Right atrium auricular region (tissue), 2 donors: ENCODE measurements around the gene SEPSECS. TPM values are rescaled to one million over a fixed set of nuclear protein-coding genes. Genes with fewer than 3 reads are reported as not detected.
A peak's percentile ranks its signal among the peaks of the same experiment; 100 is the strongest.

ENCODE experiments used
- DNase-seq: peaks from one replicate; pipeline ENCODE4 v3.0.0-alpha.2; 2019; ENCODE audit warnings: low spot score
- H3K27ac ChIP-seq, 2 donors: fragments of 200-600 bp; sonication (generic); 1 replicate in 1 of 2; 2 replicates in 1 of 2; pipeline ENCODE4 v1.5.1; 2016 to 2019
- H3K27me3 ChIP-seq, 2 donors: fragments of 200-600 bp; sonication (generic); one replicate each; pipeline versions ENCODE4 v1.5.1 to v1.6.0; 2017 to 2019
- H3K36me3 ChIP-seq: fragments of 200-600 bp; sonication (generic); one replicate; pipeline ENCODE4 v1.5.1; 2016
- H3K4me1 ChIP-seq, 2 donors: fragments of 200-600 bp; sonication (generic); one replicate each; pipeline versions ENCODE4 v1.5.1 to v1.6.0; 2017 to 2019
- H3K4me3 ChIP-seq, 2 donors: fragments of 200-600 bp; sonication (generic); 1 replicate in 1 of 2; 2 replicates in 1 of 2; pipeline ENCODE4 v1.5.1; 2017 to 2019; ENCODE audit warnings: mild to moderate bottlenecking in 1 of 2, moderate library complexity in 1 of 2
- H3K9me3 ChIP-seq, 2 donors: fragments of 200-600 bp; sonication (generic); one replicate each; pipeline ENCODE4 v1.5.1; 2019
- total RNA-seq, 2 donors: library from RNA; depleted of rRNA; stranded (reverse); fragments of >200 nt; gene quantifications; one replicate each; pipeline ENCODE4 v1.1.0, GENCODE V29; 2016
- TF ChIP-seq, protein P1 (sequence below), 2 donors: fragments of 200-600 bp; sonication (generic); IDR thresholded peaks; one replicate each; pipeline ENCODE4 v1.5.1; 2019; ENCODE audit warnings: antibody characterized with exemption in 2 of 2

SEPSECS gene
- 1 to 10 TPM; 2.4 to 3.9 TPM for total RNA-seq

DNA sequence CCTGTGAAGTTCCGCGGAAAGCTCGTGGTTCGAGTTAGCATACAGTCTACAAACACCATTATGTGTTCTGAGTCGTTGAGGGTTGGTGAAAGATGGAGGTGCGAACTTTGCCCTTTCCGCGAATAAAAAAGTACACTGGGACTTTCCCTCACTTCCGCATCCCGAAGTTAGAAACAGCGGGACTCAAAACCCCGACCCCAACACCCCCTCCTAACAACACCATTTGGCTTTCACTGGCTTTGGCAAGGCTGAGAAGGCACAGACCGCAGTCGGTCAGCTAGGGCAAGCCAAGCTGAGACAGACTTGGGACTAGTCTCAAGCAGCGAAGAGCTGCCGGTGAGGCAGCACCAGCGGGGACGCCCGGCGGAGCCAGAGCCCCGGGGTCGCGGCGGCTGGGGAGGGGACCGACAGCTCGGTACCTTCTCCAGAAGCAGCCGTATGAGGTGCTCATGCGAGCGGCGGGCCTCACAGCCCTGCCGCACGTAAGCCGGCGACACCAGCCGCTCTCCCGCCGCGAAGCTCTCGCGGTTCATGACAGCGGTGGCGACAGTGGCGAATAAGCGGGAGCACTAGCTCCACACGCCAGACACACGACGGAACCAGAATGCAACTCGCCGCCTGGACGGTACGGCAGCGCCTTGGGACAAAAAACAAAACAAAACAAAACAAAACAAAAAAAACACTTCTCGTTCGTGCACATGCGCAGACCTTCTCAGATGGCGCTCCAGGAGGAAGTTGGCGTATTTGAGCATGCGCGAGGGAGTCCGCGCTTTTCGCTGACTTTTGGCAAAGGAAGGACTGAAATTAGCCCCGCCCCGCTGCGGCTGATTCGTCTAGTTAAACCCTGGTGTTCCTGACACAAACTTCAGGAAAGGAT is at the start of gene SEPSECS:
SEPSECS (minus strand) TSS at position 613 of the 877 bp plus-strand sequence; CDS start at position 533, 80 bp downstream.
- Histone ChIP-seq H3K27ac (peak within 1 kb of the TSS; percentile 93 to 97), H3K4me1 (peaks cover 0 to 20% of the 10 kb centered on the region in 2 donors), H3K27me3 (no peaks in the 10 kb centered on the region), H3K36me3 (no peaks in the 10 kb centered on the region), H3K9me3 (no peaks in the 10 kb centered on the region), H3K4me3 (peak within 1 kb of the TSS; percentile 75 to 82)
- TF ChIP-seq, protein P1, sequence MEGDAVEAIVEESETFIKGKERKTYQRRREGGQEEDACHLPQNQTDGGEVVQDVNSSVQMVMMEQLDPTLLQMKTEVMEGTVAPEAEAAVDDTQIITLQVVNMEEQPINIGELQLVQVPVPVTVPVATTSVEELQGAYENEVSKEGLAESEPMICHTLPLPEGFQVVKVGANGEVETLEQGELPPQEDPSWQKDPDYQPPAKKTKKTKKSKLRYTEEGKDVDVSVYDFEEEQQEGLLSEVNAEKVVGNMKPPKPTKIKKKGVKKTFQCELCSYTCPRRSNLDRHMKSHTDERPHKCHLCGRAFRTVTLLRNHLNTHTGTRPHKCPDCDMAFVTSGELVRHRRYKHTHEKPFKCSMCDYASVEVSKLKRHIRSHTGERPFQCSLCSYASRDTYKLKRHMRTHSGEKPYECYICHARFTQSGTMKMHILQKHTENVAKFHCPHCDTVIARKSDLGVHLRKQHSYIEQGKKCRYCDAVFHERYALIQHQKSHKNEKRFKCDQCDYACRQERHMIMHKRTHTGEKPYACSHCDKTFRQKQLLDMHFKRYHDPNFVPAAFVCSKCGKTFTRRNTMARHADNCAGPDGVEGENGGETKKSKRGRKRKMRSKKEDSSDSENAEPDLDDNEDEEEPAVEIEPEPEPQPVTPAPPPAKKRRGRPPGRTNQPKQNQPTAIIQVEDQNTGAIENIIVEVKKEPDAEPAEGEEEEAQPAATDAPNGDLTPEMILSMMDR (IDR thresholded peaks at IDR 0.05) = peak in 1 of 2 donors; percentile 14
- DNase-seq = peak; percentile 99

DNA sequence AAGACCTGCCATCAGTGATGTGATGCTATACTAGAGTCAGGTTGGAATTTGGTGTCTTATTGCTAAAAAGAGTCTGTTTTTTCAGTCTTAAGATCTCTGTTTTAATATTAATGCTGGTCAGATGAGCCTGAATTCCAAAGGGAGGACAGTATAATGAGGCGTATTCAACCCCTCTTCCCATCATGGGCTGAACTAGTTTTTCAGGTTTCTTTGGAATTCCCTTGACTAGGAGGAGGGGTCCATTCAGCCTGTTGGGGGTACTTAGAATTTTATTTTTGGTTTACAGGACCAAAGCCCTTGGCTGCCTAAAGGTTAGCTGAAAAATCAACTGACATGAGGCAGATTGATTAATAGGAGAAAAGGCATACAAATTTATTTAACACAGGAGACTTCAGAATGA is 49.5 kb upstream of the SEPSECS start:
- no peak overlapping the region for H3K4me3 ChIP-seq
- TF ChIP-seq, protein P1 (IDR thresholded peaks at IDR 0.05) = no peak
- DNase-seq = no peak
- H3K27ac ChIP-seq = no peak overlapping the region
- no peaks in the 10 kb centered on the region for H3K36me3 ChIP-seq
- H3K9me3 ChIP-seq = peaks cover 0 to 13% of the 10 kb centered on the region in 2 donors
- H3K4me1 ChIP-seq = no peaks in the 10 kb centered on the region
- no peaks in the 10 kb centered on the region for H3K27me3 ChIP-seq

DNA sequence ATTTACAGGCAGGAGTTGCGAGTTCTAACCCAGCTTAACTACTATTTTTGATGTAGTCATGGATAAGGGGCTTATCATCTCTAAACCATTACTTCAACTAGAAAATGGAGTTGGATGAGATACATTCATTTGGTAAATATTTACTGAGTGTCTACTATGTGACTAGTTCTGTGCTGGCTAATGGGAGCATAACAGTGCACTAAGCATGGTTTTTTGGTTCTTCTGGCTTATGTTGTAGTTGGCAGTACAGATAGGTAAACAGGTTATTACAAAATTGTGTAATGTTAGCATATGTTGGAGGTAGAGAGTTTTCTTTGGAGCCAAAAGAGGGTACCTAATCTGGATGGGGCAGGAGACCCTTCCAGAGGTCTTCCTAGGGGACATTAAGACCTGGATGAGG is 47.7 kb upstream of the SEPSECS start:
- DNase-seq = no peak
- H3K27me3 ChIP-seq = no peaks in the 10 kb centered on the region
- peaks cover 0 to 11% of the 10 kb centered on the region in 2 donors for H3K9me3 ChIP-seq
- no peak overlapping the region for H3K4me3 ChIP-seq
- no peaks in the 10 kb centered on the region for H3K36me3 ChIP-seq
- H3K4me1 ChIP-seq = no peaks in the 10 kb centered on the region
- TF ChIP-seq, protein P1 (IDR thresholded peaks at IDR 0.05) = no peak
- no peak overlapping the region for H3K27ac ChIP-seq

DNA sequence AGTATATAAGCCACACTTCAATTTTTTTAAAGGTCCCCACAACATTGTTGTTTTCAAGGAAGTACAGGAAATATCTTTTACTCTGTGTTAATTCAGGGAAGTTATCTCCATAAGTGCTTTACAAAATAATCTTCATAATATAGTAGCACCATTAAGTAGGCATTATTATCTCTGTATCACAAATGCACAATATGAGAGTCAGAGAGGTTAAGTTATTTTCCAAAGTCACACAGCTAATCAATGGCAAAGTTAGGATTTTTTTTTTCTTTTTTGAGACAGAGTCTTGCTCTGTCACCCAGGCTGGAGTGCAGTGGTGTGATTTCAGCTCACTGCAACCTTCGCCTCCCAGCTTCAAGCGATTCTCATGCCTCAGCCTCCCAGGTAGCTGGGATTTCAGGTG is 38.5 kb upstream of the SEPSECS start:
- Histone ChIP-seq H3K4me3 (no peak overlapping the region), H3K27me3 (no peaks in the 10 kb centered on the region), H3K36me3 (no peaks in the 10 kb centered on the region), H3K27ac (no peak overlapping the region), H3K9me3 (no peaks in the 10 kb centered on the region), H3K4me1 (no peaks in the 10 kb centered on the region)
- TF ChIP-seq, protein P1 (IDR thresholded peaks at IDR 0.05) = no peak
- no peak for DNase-seq

DNA sequence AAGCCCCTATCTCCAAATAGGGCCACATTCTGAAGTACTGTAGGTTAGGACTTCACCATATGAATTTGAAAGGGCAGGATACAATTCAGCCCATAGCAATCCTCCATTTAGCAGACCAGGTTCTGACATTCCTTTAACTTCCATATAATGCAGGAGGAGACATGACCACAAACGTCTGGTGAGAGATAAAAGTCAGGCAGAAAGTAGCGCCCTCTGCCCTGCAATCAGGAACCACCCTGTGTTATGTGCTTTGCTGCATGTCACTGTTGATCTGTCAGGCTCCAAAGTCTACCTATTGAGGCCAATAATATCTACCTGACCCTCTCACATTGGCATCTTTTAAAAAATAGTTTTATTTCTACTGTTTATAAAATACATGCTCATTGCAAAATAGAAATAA is 30.2 kb upstream of the SEPSECS start:
- no peaks in the 10 kb centered on the region for H3K9me3 ChIP-seq
- H3K36me3 ChIP-seq = no peaks in the 10 kb centered on the region
- no peak for DNase-seq
- H3K4me1 ChIP-seq = no peaks in the 10 kb centered on the region
- TF ChIP-seq, protein P1 (IDR thresholded peaks at IDR 0.05) = no peak
- H3K27me3 ChIP-seq = no peaks in the 10 kb centered on the region
- H3K27ac ChIP-seq = no peak overlapping the region
- H3K4me3 ChIP-seq = no peak overlapping the region
